IMR-90 (cell line): ENCODE measurements around the gene RAP1GAP. TPM values are rescaled to one million over a fixed set of nuclear protein-coding genes. Genes with fewer than 3 reads are reported as not detected.
A peak's percentile ranks its signal among the peaks of the same experiment; 100 is the strongest.

ENCODE experiments used
- ATAC-seq: fragments of 200-7000 bp; cut with Tn5 transposase; 2 replicates; pipeline ENCODE4 v1.9.1; 2020; ENCODE audit warnings: low read depth, mild to moderate bottlenecking, moderate library complexity
- BruUV-seq: library from RNA; stranded (reverse); fragments of 400-500 nt; replicated peaks from 2 replicates; lab custom pipeline; 2021; lab: Mats Ljungman, UMichigan
- CTCF ChIA-PET: fragments of 300-600 bp; formaldehyde crosslinking; extraction: SDS; loops from one replicate; lab custom pipeline; 2021; ENCODE audit warnings: antibody characterized with exemption; lab: Yijun Ruan, JAX
- POLR2A ChIA-PET: fragments of 300-600 bp; sonication (Branson Sonifier 250); formaldehyde crosslinking; loops from one replicate; lab custom pipeline; 2022; ENCODE audit warnings: antibody characterized with exemption; ENCODE audit not compliant: unreplicated experiment; lab: Charles Lee
- DNase-seq: peaks from one replicate; pipeline ENCODE4 v3.0.0; 2013
- H2AFZ ChIP-seq: replicated peaks from 2 replicates; pipeline ENCODE3; 2013; ENCODE audit warnings: low read length, mild to moderate bottlenecking; ENCODE audit not compliant: poor library complexity
- H2AK5ac ChIP-seq: 2 replicates; pipeline ENCODE4 v1.6.1; 2013; ENCODE audit warnings: low read depth, low read length, inconsistent platforms
- H2AK9ac ChIP-seq: replicated peaks from 2 replicates; pipeline ENCODE3; 2013; ENCODE audit warnings: mild to moderate bottlenecking, low read depth, low read length, moderate library complexity; ENCODE audit not compliant: poor library complexity
- H2BK120ac ChIP-seq: 2 replicates; pipeline ENCODE4 v1.6.1; 2013; ENCODE audit warnings: low read depth, low read length, inconsistent platforms
- H2BK15ac ChIP-seq: 3 replicates; pipeline ENCODE4 v1.6.1; 2013; ENCODE audit warnings: low read depth, low read length, inconsistent platforms
- H2BK20ac ChIP-seq: 2 replicates; pipeline ENCODE4 v1.6.1; 2013; ENCODE audit warnings: low read depth, mild to moderate bottlenecking, inconsistent platforms, low read length, moderate library complexity
- H2BK5ac ChIP-seq: 2 replicates; pipeline ENCODE4 v1.6.1; 2013; ENCODE audit warnings: mild to moderate bottlenecking, low read depth, low read length, inconsistent platforms; ENCODE audit not compliant: poor library complexity, severe bottlenecking
- H3K14ac ChIP-seq: replicated peaks from 2 replicates; pipeline ENCODE4 v1.6.1; 2013; ENCODE audit warnings: low read depth, low read length, inconsistent platforms
- H3K18ac ChIP-seq: 2 replicates; pipeline ENCODE4 v1.6.1; 2013; ENCODE audit warnings: low read depth, low read length, control low read depth
- H3K23ac ChIP-seq: 2 replicates; pipeline ENCODE4 v1.6.1; 2013; ENCODE audit warnings: low read depth, low read length, inconsistent platforms
- H3K27ac ChIP-seq: 2 replicates; pipeline ENCODE4 v1.5.1; 2013; ENCODE audit warnings: mild to moderate bottlenecking, control low read depth, low read length; ENCODE audit not compliant: insufficient read depth
- H3K27me3 ChIP-seq: 2 replicates; pipeline ENCODE4 v1.6.1; 2013; ENCODE audit warnings: low read length; ENCODE audit not compliant: control insufficient read depth, insufficient read depth
- H3K36me3 ChIP-seq: 2 replicates; pipeline ENCODE4 v1.6.1; 2013; ENCODE audit warnings: low read length, mixed read lengths; ENCODE audit not compliant: control insufficient read depth, insufficient read depth
- H3K4ac ChIP-seq: 2 replicates; pipeline ENCODE4 v1.6.1; 2013; ENCODE audit warnings: low read depth, low read length, inconsistent platforms
- H3K4me1 ChIP-seq: 2 replicates; pipeline ENCODE4 v1.6.1; 2013; ENCODE audit warnings: low read length, mixed read lengths; ENCODE audit not compliant: control insufficient read depth, insufficient read depth
- H3K4me2 ChIP-seq: 2 replicates; pipeline ENCODE4 v1.6.1; 2013; ENCODE audit warnings: low read depth, mild to moderate bottlenecking, control low read depth, low read length, moderate library complexity
- H3K4me3 ChIP-seq: 2 replicates; pipeline ENCODE4 v1.5.1; 2013; ENCODE audit warnings: low read depth, mild to moderate bottlenecking, control low read depth, low read length, moderate library complexity; ENCODE audit not compliant: insufficient read depth
- H3K56ac ChIP-seq: 2 replicates; pipeline ENCODE4 v1.6.1; 2013; ENCODE audit warnings: low read length, inconsistent platforms; ENCODE audit not compliant: insufficient read depth; ENCODE audit errors: extremely low read depth
- H3K79me1 ChIP-seq, 2 experiments: 2 replicates each; pipeline ENCODE4 v1.6.1; 2013; ENCODE audit warnings: low read length in 2 of 2, inconsistent platforms in 1 of 2, low read depth in 1 of 2
- H3K9ac ChIP-seq: 2 replicates; pipeline ENCODE4 v1.6.1; 2013; ENCODE audit warnings: low read depth, low read length, control low read depth
- H3K9me1 ChIP-seq: 2 replicates; pipeline ENCODE4 v1.6.1; 2013; ENCODE audit warnings: low read length, inconsistent platforms; ENCODE audit not compliant: insufficient read depth
- H3K9me3 ChIP-seq: 2 replicates; pipeline ENCODE4 v1.6.1; 2013; ENCODE audit warnings: low read length; ENCODE audit not compliant: control insufficient read depth, insufficient read depth
- H4K20me1 ChIP-seq: 2 replicates; pipeline ENCODE4 v1.6.1; 2013; ENCODE audit warnings: low read length, inconsistent platforms; ENCODE audit not compliant: insufficient read depth
- H4K5ac ChIP-seq: 2 replicates; pipeline ENCODE4 v1.6.1; 2013; ENCODE audit warnings: mild to moderate bottlenecking, low read depth, low read length, control low read depth
- H4K8ac ChIP-seq, 2 experiments: 2 replicates each; pipeline ENCODE4 v1.6.1; 2013; ENCODE audit warnings: low read depth in 2 of 2, low read length in 2 of 2, control low read depth in 1 of 2, inconsistent platforms in 1 of 2
- H4K91ac ChIP-seq: 2 replicates; pipeline ENCODE4 v1.6.1; 2013; ENCODE audit warnings: low read depth, low read length, inconsistent platforms; ENCODE audit not compliant: insufficient read depth
- BHLHE40 ChIP-seq: fragments of 150-350 bp; IDR thresholded peaks from 2 replicates; pipeline ENCODE4 v1.6.1; 2016; ENCODE audit warnings: mild to moderate bottlenecking, low read depth, low read length
- CEBPB ChIP-seq: IDR thresholded peaks from 2 replicates; pipeline ENCODE4 v1.6.1; 2012; ENCODE audit warnings: low read depth, low read length, improper control_type of control experiment
- ELK1 ChIP-seq: fragments of 150-350 bp; IDR thresholded peaks from 2 replicates; pipeline ENCODE4 v1.6.1; 2016; ENCODE audit warnings: low read depth, mild to moderate bottlenecking, low read length, moderate library complexity, borderline replicate concordance
- MAFK ChIP-seq: IDR thresholded peaks from 2 replicates; pipeline ENCODE4 v1.6.1; 2012; ENCODE audit warnings: low read depth, low read length, improper control_type of control experiment
- SMC3 ChIP-seq: fragments of 150-350 bp; IDR thresholded peaks from 2 replicates; pipeline ENCODE4 v1.6.1; 2016; ENCODE audit warnings: low read depth, mild to moderate bottlenecking, antibody characterized with exemption, low read length, moderate library complexity
- WGBS, 2 experiments: methylation state at CpG; one replicate each; pipeline versions ENCODE4 v1.1.5 to v1.1.7; 2013; ENCODE audit warnings: missing lambda C conversion rate in 2 of 2; ENCODE audit not compliant: insufficient read length in 1 of 2; ENCODE audit errors: extremely low coverage in 2 of 2; 5-methylcytosine and 5-hydroxymethylcytosine counted together
- dilution Hi-C: fragments of 300-500 bp; cut with HindIII; formaldehyde crosslinking; loops from one replicate; pipeline ENCODE4 v1.14.3; 2018; ENCODE audit warnings: low sequenced_read_pairs; ENCODE audit not compliant: unreplicated experiment
- in situ Hi-C: fragments of 300-500 bp; cut with MboI; formaldehyde crosslinking; loops from 3 replicates; pipeline ENCODE4 v1.14.3; 2019; ENCODE audit warnings: low sequenced_read_pairs, inconsistent platforms, mixed read lengths
- intact Hi-C: fragments of 100-400 bp; cut with micrococcal nuclease; formaldehyde crosslinking; loops from 2 replicates; pipeline ENCODE4 v1.10.0; 2022
- polyA plus RNA-seq, 3 experiments: library from polyadenylated mRNA; depleted of rRNA; stranded (reverse); fragments of >200 nt; gene quantifications; 2 replicates each; pipeline ENCODE4 v1.2.3, GENCODE V29; 2012; ENCODE audit warnings: low replicate concordance in 1 of 3
- total RNA-seq: library from RNA; depleted of rRNA; stranded (reverse); fragments of >200 nt; gene quantifications from 2 replicates; pipeline ENCODE4 v1.2.3, GENCODE V29; 2012

RAP1GAP gene
- total and polyA plus RNA-seq, 2 of the 4 experiments (the other 2 are of a cell fraction), result under 0.01 to 0.10 TPM

GRCh38 chr1:21579791-21580190 is 89.4 kb downstream of the RAP1GAP start:
- Histone ChIP-seq H3K18ac (no peak overlapping the region), H4K8ac (no peak overlapping the region), H3K4ac (no peak overlapping the region), H3K27me3 (peaks cover 5% of the 10 kb centered on the region; the same call in 1 of the 2 replicates), H4K91ac (no peak overlapping the region), H3K4me1 (no peaks in the 10 kb centered on the region), H3K9ac (no peak overlapping the region), H3K27ac (no peak overlapping the region), H3K9me3 (no peaks in the 10 kb centered on the region), H3K23ac (no peak overlapping the region), H2BK20ac (no peak overlapping the region), H4K5ac (no peak overlapping the region), H3K4me3 (no peak overlapping the region), H2BK5ac (no peak overlapping the region), H2AK9ac (no peak overlapping the region), H2AK5ac (no peak overlapping the region), H3K36me3 (no peaks in the 10 kb centered on the region), H3K4me2 (no peak overlapping the region), H3K56ac (no peak overlapping the region), H2BK120ac (no peak overlapping the region), H4K20me1 (no peaks in the 10 kb centered on the region), H3K9me1 (no peaks in the 10 kb centered on the region), H3K79me1 (no peaks in the 10 kb centered on the region), H2AFZ (no peak overlapping the region), H3K14ac (no peak overlapping the region), H2BK15ac (no peak overlapping the region)
- in situ Hi-C loops (no loop called here), intact Hi-C loops (loop anchor here (10.0 kb wide), 1 partner anchor 315 kb away; no protein-coding TSS in a partner anchor), dilution Hi-C loops (no loop called here)
- no TSS peak for BruUV-seq
- TF ChIP-seq BHLHE40, result no peak
- TF ChIP-seq ELK1, result no peak
- TF ChIP-seq SMC3, result no peak
- peak; percentile 99 for TF ChIP-seq MAFK
- TF ChIP-seq CEBPB, result no peak
- no peak for ATAC-seq
- POLR2A ChIA-PET, result no interaction called here
- WGBS, 2 experiments, result no CpG with 5 or more reads among the region's 3 CpGs
- CTCF ChIA-PET, result no interaction called here
- peak; percentile 33 for DNase-seq
